SK-N-MC (cell line): ENCODE measurements around the gene ERG.

Experiments
- EZH2 ChIP-seq: fragments of 200-600 bp; sonication (generic); IDR thresholded peaks from one replicate; pipeline ENCODE4 v1.6.1; 2017; ENCODE audit warnings: antibody characterized with exemption
- POLR2AphosphoS5 ChIP-seq: IDR thresholded peaks from 2 replicates; pipeline ENCODE4 v1.6.1; 2012; ENCODE audit warnings: mild to moderate bottlenecking, low read depth, low read length, borderline replicate concordance

DNA sequence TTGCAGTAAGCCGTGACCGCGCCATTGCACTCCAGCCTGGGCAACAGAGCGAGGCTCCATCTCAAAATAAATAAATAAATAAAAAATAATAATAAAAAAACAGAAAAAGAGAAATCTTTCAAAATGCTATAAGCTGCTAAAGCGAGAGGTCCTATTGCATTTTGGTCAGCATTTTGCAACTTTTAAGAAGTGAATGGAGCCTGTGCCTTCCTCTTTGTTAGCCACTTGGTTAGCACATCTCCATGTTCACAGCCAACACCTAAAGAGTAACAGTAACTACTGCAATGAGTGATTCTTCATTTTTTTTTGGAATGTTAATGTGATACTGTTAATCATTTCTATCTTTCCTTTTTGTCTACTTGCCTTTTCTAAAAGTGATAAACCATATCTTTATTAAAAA is 80.6 kb downstream of the ERG start:
- TF ChIP-seq POLR2AphosphoS5 (no peak), EZH2 (no peak)
